Measurements from ENCODE around the gene MUC5AC. TPM values are rescaled to one million over a fixed set of nuclear protein-coding genes. Genes with fewer than 3 reads are reported as not detected.

MUC5AC gene
- total and polyA plus RNA-seq, 11 donors: not detected

GRCh38 chr11:1219834-1220815, 62.4 kb downstream of the MUC5AC start:
- DNase-seq: peak in 3 of 5 donors; percentile 15 to 61 (median 24)
- H3K27me3 ChIP-seq: peaks cover 19 to 68% (median 40%) of the 10 kb centered on the region in 9 donors

GRCh38 chr11:1220941-1221721, 63.4 kb downstream of the MUC5AC start:
- no peaks in the 10 kb centered on the region for H3K36me3 ChIP-seq
- peak in 3 of 5 donors; percentile 13 to 39 (median 18) for DNase-seq
- peaks cover 23 to 76% (median 40%) of the 10 kb centered on the region in 9 donors for H3K27me3 ChIP-seq
- TF ChIP-seq CTCF (IDR thresholded peaks at IDR 0.05) (no peak), POLR2A (IDR thresholded peaks at IDR 0.05) (no peak)
- intact Hi-C loops (cut with DNase I): no loop called here
- WGBS, 4 donors: 65 to 72% (median 66%) methylated on average over 28 of the region's 28 CpGs
- no peaks in the 10 kb centered on the region for H3K4me1 ChIP-seq
- no peaks in the 10 kb centered on the region for H3K9me3 ChIP-seq
- no peak overlapping the region for H3K4me3 ChIP-seq
- no peak for ATAC-seq
- H3K27ac ChIP-seq: no peak overlapping the region

More at GRCh38 chr11:1219834-1220815, 62.4 kb downstream of the MUC5AC start:
- ATAC-seq: no peak
- H3K4me3 ChIP-seq: no peak overlapping the region
- intact Hi-C loops (cut with DNase I): no loop called here
- H3K36me3 ChIP-seq: no peaks in the 10 kb centered on the region
- H3K9me3 ChIP-seq: peaks cover 0 to 8% (median 0%) of the 10 kb centered on the region in 12 donors
- no peaks in the 10 kb centered on the region for H3K4me1 ChIP-seq
- no peak overlapping the region for H3K27ac ChIP-seq
- TF ChIP-seq CTCF (IDR thresholded peaks at IDR 0.05) (no peak), POLR2A (IDR thresholded peaks at IDR 0.05) (no peak)
- WGBS, 4 donors: 38 to 54% (median 49%) methylated on average over 26 to 48 of the region's 48 CpGs

- Histone ChIP-seq H3K27me3 (peaks cover 23 to 79% (median 40%) of the 10 kb centered on the region in 9 donors), H3K4me1 (no peaks in the 10 kb centered on the region), H3K4me3 (no peak overlapping the region), H3K36me3 (no peaks in the 10 kb centered on the region), H3K9me3 (no peaks in the 10 kb centered on the region), H3K27ac (no peak overlapping the region)
- WGBS, 4 donors: 65 to 78% (median 75%) methylated on average over 15 to 23 of the region's 23 CpGs
- intact Hi-C loops (cut with DNase I): no loop called here
- peak in 3 of 5 donors; percentile 13 to 47 (median 16) for DNase-seq
- no peak for TF ChIP-seq CTCF (IDR thresholded peaks at IDR 0.05)
- no peak for TF ChIP-seq POLR2A (IDR thresholded peaks at IDR 0.05)
- ATAC-seq: no peak
Measured at GRCh38 chr11:1221848-1222311, 64.1 kb downstream of the MUC5AC start.

Measured in heart left ventricle (tissue), 16 donors.